Smooth muscle cell (in vitro differentiated cells): ENCODE measurements around the gene AATK. TPM values are rescaled to one million over a fixed set of nuclear protein-coding genes. Genes with fewer than 3 reads are reported as not detected.

Source experiments
- DNase-seq: peaks from one replicate; lab custom pipeline; 2025; ENCODE audit not compliant: unreplicated experiment; lab: John Stamatoyannopoulos, UW
- H2AFZ ChIP-seq: fragments of 200-600 bp; sonication (generic); 2 replicates; pipeline ENCODE4 v1.6.0; 2016; ENCODE audit warnings: antibody characterized with exemption, low read depth, mild to moderate bottlenecking
- H3F3A ChIP-seq: fragments of 200-600 bp; sonication (generic); 2 replicates; pipeline ENCODE4 v1.6.0; 2017; ENCODE audit warnings: antibody characterized with exemption, low read depth
- H3K27ac ChIP-seq: fragments of 200-600 bp; sonication (generic); 2 replicates; pipeline ENCODE4 v1.5.1; 2016; ENCODE audit warnings: low read depth, mild to moderate bottlenecking
- H3K27me3 ChIP-seq: fragments of 200-600 bp; sonication (generic); 2 replicates; pipeline ENCODE4 v1.6.1; 2016; ENCODE audit warnings: low read depth, mild to moderate bottlenecking
- H3K36me3 ChIP-seq: fragments of 200-600 bp; sonication (generic); 2 replicates; pipeline ENCODE4 v1.5.1; 2016; ENCODE audit warnings: low read depth
- H3K4me1 ChIP-seq: fragments of 200-600 bp; sonication (generic); 2 replicates; pipeline ENCODE4 v1.5.1; 2016; ENCODE audit warnings: low read depth
- H3K4me2 ChIP-seq: fragments of 200-600 bp; sonication (generic); 2 replicates; pipeline ENCODE4 v1.6.0; 2016; ENCODE audit warnings: mild to moderate bottlenecking
- H3K4me3 ChIP-seq: fragments of 200-600 bp; sonication (generic); 2 replicates; pipeline ENCODE4 v1.5.1; 2016; ENCODE audit warnings: mild to moderate bottlenecking
- H3K79me2 ChIP-seq: fragments of 200-600 bp; sonication (generic); 2 replicates; pipeline ENCODE4 v1.6.0; 2016; ENCODE audit warnings: low read depth, mild to moderate bottlenecking
- H3K9ac ChIP-seq: fragments of 200-600 bp; sonication (generic); 2 replicates; pipeline ENCODE4 v1.6.0; 2016; ENCODE audit warnings: low read depth
- H3K9me3 ChIP-seq: fragments of 200-600 bp; sonication (generic); replicated peaks from 2 replicates; pipeline ENCODE4 v1.5.1; 2016; ENCODE audit warnings: low read depth
- H4K20me1 ChIP-seq: fragments of 200-600 bp; sonication (generic); 2 replicates; pipeline ENCODE4 v1.6.0; 2016; ENCODE audit warnings: low read depth
- WGBS: methylation state at CpG from one replicate; pipeline ENCODE4 v1.1.7; 2016; ENCODE audit warnings: low lambda C conversion rate; 5-methylcytosine and 5-hydroxymethylcytosine counted together
- polyA plus RNA-seq: library from polyadenylated mRNA; unstranded; fragments of >200 nt; fragmentation: Nextera tagmentation; extraction: Ambion mirVana; gene quantifications from 2 replicates; pipeline ENCODE4 v1.2.1, GENCODE V29; 2016
- total RNA-seq: library from RNA; depleted of rRNA; stranded (reverse); fragments of >200 nt; gene quantifications from 2 replicates; pipeline ENCODE4 v1.2.3, GENCODE V29; 2014
- TF ChIP-seq, protein P1 (sequence below): fragments of 200-600 bp; sonication (generic); IDR thresholded peaks from 2 replicates; pipeline ENCODE4 v1.5.1; 2017; ENCODE audit warnings: borderline replicate concordance, mild to moderate bottlenecking, antibody characterized with exemption; ENCODE audit not compliant: insufficient read depth, poor library complexity, severe bottlenecking

AATK gene
- total and polyA plus RNA-seq, 2 experiments from 2014 or later, result 0.61 to 0.67 TPM

DNA sequence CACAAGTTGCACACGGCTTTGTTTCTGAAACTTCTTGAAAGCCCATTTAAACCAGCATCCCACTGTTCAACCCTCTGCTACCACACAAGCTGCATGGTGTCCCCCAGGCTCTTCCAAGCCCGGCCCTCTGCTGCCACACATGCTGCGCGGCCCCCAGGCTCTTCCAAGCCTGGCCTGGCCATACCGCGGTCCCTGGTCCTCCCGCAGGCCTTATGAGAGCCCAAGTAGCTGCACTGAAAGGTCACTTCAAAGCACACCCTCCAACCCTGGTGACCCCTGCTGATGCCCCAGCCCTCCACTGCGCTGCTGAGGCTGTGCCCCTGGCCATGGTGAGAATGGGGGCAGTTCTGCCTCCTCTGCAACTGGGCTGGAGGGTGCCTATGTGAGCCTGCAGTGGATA lies 26.6 kb downstream of the AATK start:
- Histone ChIP-seq H3K9me3 (no peaks in the 10 kb centered on the region), H3K4me2 (no peak overlapping the region), H3K27me3 (no peaks in the 10 kb centered on the region), H4K20me1 (no peaks in the 10 kb centered on the region), H3K36me3 (no peaks in the 10 kb centered on the region), H3K79me2 (no peaks in the 10 kb centered on the region), H3F3A (no peaks in the 10 kb centered on the region), H3K9ac (no peak overlapping the region), H3K4me3 (no peak overlapping the region), H3K27ac (no peak overlapping the region), H2AFZ (no peak overlapping the region), H3K4me1 (no peaks in the 10 kb centered on the region)
- no peak for DNase-seq
- 92% methylated on average over 8 of the region's 8 CpGs for WGBS
- TF ChIP-seq, protein P1, sequence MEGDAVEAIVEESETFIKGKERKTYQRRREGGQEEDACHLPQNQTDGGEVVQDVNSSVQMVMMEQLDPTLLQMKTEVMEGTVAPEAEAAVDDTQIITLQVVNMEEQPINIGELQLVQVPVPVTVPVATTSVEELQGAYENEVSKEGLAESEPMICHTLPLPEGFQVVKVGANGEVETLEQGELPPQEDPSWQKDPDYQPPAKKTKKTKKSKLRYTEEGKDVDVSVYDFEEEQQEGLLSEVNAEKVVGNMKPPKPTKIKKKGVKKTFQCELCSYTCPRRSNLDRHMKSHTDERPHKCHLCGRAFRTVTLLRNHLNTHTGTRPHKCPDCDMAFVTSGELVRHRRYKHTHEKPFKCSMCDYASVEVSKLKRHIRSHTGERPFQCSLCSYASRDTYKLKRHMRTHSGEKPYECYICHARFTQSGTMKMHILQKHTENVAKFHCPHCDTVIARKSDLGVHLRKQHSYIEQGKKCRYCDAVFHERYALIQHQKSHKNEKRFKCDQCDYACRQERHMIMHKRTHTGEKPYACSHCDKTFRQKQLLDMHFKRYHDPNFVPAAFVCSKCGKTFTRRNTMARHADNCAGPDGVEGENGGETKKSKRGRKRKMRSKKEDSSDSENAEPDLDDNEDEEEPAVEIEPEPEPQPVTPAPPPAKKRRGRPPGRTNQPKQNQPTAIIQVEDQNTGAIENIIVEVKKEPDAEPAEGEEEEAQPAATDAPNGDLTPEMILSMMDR, result no peak

DNA sequence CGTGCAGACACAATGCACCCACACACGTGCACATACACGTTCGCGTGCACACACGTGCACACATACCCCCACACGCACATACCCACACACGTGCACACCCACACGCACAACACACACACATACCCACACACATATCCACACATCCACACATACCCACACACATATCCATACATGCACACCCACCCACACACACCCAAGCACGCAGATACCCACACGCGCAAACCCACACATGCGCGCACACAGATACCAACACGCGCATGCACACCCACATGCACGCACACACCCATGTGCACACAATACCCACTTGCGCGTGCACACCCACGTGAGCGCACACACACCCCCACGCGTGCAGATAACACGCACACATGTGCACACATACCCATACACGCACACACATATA lies 27.5 kb downstream of the AATK start:
- H3F3A ChIP-seq, result no peaks in the 10 kb centered on the region
- TF ChIP-seq, protein P1, result no peak
- H3K4me2 ChIP-seq, result no peak overlapping the region
- H3K9ac ChIP-seq, result no peak overlapping the region
- no peak overlapping the region for H2AFZ ChIP-seq
- 94% methylated on average over 25 of the region's 25 CpGs for WGBS
- H3K36me3 ChIP-seq, result no peaks in the 10 kb centered on the region
- H3K9me3 ChIP-seq, result no peaks in the 10 kb centered on the region
- no peaks in the 10 kb centered on the region for H3K79me2 ChIP-seq
- no peaks in the 10 kb centered on the region for H3K4me1 ChIP-seq
- no peak overlapping the region for H3K4me3 ChIP-seq
- DNase-seq, result no peak
- no peaks in the 10 kb centered on the region for H3K27me3 ChIP-seq
- H3K27ac ChIP-seq, result no peak overlapping the region
- H4K20me1 ChIP-seq, result no peaks in the 10 kb centered on the region

DNA sequence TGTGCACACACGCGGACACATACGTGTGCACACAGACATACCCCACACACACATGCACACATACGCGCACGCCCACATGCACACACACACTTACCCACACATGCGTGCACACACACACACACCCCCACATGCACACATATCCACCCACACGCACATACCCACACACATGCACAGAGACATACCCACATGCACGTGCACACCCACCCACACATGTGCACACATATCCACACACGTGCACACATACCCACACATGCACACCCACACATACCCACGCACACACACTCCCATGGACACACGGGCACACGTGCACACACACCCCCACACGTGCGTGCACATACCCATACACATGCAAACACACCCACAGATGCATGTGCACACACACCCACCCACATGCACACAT lies 27.9 kb downstream of the AATK start:
- Histone ChIP-seq H3K79me2 (no peaks in the 10 kb centered on the region), H3K9me3 (no peaks in the 10 kb centered on the region), H3K36me3 (no peaks in the 10 kb centered on the region), H3K4me2 (no peak overlapping the region), H4K20me1 (no peaks in the 10 kb centered on the region), H3K9ac (no peak overlapping the region), H2AFZ (no peak overlapping the region), H3F3A (no peaks in the 10 kb centered on the region), H3K4me1 (no peaks in the 10 kb centered on the region), H3K27me3 (no peaks in the 10 kb centered on the region), H3K27ac (no peak overlapping the region), H3K4me3 (no peak overlapping the region)
- DNase-seq, result no peak
- 89% methylated on average over 15 of the region's 15 CpGs for WGBS
- TF ChIP-seq, protein P1, result no peak

DNA sequence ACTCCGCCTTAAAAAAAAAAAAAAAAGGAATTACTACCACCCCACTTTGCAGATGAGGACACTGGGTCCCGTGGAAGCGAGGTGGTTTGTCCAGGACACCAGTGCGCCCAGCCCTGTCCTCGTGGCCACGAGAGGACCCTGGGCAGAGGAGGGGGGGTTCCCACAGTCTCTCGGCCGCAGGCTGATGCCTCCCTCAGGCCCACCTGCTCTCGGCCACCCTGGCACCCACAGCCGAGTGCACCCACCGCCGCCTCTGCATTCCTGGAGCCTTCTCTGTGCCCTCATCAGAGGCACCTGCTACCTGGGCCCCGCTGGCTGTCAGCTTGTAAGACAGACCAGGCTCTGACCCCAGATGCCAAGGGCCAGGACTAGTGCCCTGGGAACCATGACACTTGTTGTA lies 28.8 kb downstream of the AATK start:
- TF ChIP-seq, protein P1, result no peak
- Histone ChIP-seq H3K79me2 (no peaks in the 10 kb centered on the region), H3K4me3 (no peak overlapping the region), H3K9ac (no peak overlapping the region), H3K4me2 (no peak overlapping the region), H3F3A (no peaks in the 10 kb centered on the region), H3K36me3 (no peaks in the 10 kb centered on the region), H3K27me3 (no peaks in the 10 kb centered on the region), H3K4me1 (no peaks in the 10 kb centered on the region), H2AFZ (no peak overlapping the region), H3K9me3 (no peaks in the 10 kb centered on the region), H3K27ac (no peak overlapping the region), H4K20me1 (no peaks in the 10 kb centered on the region)
- DNase-seq, result no peak
- 94% methylated on average over 13 of the region's 13 CpGs for WGBS
